ENCODE data around the gene ANO2.
"Not testable (repeated sequence)": the region's sequence is repeated elsewhere in the genome, so short reads cannot be mapped to it uniquely, and the experiment has no call there.

The ANO2 gene

DNA sequence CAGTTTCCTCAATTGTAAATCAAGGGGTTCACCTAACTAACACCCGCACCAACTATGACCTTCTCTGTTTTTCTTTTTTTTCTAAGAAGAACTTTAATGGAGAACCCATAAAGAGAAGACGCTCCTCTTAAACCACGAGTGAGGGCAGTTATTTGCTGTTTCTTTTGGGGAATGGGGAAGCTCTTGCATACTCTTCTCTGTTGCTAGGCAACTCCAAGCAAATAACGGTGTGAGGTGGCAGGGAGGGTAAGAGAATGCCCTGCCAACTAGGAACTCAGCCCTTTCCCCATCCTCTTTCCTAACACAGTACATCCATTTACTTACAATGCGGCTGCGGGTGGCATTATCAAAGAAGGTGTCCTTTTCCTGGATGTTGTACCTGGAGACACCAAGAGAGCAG is 114.9 kb downstream of the ANO2 start:
- DNase-seq (ENCODE audit: low read depth in 2 of 2, low spot score in 1 of 2): no peak

DNA sequence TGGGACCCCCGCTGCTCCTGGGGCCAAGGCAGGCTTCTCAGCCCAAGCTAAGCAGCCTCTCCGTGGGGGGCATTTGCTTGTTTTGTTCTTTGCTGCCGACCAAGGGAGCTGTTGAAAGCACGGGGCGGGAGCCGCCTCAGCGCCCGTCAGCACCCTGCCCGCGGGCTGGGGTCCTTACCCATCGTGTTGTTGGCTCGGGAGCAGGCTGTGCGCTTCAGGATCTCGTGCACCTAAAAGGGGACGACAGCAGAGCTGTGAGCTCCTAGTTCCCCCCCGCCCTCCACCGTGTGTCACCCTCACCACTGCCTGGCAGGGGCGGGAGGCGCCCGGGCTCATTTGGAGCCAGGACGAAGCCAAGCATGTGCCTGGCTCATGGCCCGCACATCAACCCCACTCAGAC is 117.5 kb downstream of the ANO2 start:
- no peak for DNase-seq (ENCODE audit: low read depth in 2 of 2, low spot score in 1 of 2)

DNA sequence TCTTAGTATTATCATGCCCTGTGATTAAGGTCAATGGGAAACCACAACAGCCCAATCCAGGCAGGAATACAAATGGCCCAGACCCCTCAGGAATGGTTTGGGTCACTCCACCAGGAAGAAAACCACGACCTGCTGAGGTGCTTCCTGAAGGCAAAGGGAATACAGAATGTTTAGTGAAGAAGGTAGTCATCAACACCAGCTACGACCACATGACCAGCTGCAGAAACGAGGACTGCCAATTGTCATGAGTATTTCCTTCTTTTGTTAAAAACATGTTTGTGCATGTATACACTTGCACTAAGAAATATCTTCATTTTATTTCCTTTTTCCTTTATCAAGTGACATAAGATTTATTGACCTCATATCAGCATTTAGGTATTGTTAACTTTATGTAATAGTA is 119.3 kb downstream of the ANO2 start:
- DNase-seq (ENCODE audit: low read depth in 2 of 2, low spot score in 1 of 2): not testable (repeated sequence)

DNA sequence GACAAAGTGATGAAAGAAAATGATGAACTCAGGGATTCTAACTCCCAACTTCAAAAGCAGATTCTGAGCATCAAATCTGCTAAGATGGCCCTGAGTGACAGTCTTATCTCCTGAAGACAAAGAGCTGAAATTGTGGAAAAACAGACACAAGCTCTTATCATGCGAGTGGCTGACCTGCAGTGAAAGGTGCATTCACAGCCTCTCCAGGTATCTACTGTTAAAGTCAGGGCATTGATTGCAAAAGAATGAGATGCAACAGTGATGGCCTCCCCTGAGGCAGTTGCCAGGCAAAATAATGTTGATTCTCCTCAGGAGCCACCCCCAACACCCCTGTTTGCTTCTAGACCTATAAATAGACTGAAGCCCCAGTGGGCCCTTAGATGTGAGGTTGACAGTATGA is 126.2 kb downstream of the ANO2 start:
- not testable (repeated sequence) for DNase-seq (ENCODE audit: low read depth in 2 of 2, low spot score in 1 of 2)

DNA sequence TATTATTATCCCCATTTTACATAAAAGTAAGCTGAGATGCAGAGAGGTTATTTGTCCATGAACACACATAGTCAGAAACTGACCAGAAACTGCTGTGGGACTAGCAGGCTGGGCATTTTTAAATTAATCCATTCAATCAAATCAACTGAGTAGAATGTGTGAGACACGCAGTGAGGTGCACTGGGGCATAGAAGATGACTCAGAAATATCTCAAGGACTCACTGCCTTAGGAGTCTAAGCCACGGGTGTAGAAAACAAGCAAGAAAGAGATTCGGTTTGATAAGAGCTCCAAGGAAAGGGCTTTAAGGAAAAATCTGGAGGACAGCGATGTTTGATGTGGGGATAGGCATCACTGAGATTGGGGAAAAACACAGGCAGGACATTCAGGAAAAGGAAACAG is 127.8 kb downstream of the ANO2 start:
- DNase-seq (ENCODE audit: low read depth in 2 of 2, low spot score in 1 of 2): no peak

DNA sequence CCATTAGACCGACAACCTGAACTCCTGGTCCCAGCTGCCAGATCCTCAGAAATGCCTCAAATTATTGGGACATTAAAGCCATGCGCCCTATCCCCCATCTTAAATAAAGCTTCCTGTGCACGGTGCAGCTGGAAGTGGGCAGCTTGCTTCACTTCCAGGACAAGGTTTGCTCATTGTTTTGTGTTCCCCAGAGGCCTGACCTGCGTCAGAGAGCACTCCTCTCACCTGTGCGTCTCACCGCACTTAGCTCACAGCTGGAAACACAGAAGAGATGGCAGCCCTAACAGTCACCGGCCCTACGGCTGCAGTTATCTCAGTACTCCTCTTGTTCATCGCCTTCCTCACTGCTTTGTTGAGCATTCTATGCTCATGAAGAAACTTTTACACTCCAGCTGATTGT is 135.5 kb downstream of the ANO2 start:
- DNase-seq (ENCODE audit: low read depth in 2 of 2, low spot score in 1 of 2): no peak

DNA sequence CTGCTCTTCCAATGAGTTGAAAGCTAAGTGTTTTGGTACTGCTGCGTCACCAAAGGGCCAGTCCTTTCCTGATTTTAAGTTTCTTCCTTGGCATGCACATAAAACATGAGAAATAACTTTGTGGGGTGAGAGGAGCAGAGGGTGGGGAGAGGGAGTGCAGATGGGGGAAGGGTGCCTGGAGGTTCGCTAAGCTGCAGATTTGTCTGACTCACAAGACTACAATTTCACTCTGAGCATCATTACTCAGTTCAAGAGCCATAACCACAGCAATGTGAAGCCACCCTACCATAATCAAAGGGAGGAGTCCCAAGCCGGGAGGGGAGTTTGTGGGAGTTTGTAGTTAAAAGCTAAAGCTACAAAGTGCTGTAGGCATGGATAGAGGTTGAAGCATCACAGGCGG is 136.1 kb downstream of the ANO2 start:
- no peak for DNase-seq (ENCODE audit: low read depth in 2 of 2, low spot score in 1 of 2)

DNA sequence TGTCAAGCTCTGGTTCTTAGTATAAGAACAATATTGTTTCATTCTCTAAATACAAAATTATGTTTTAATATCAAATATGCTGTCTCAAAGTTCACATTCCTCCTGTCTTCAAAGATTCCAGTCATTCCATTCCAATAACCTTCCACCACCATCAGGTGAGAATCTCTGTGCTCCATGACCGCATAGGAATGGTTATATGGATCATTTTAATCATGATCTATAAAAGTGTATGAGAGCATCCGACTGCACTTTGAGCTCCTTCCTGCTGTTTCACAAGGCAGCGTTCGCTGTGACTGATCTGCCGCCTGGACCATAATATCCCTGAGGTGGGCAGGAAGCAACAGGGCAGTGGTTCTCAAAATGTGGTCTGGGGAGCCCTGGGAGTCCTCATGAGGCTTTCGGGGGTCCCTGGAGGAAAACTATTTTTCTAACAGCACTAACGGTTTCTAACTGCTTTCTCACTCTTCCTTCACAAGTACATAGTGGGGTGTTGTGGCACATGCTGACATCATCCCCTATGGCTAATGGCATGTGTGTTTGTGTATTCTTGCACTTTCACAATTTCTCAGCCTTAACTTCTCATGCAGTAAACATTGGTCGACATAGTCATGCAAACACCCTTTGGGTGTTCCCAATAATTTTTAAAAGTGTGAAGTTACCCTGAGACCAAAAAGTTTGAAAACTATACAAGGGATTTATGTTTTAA is 137.4 kb downstream of the ANO2 start:
- no peak for DNase-seq (ENCODE audit: low read depth in 2 of 2, low spot score in 1 of 2)

DNA sequence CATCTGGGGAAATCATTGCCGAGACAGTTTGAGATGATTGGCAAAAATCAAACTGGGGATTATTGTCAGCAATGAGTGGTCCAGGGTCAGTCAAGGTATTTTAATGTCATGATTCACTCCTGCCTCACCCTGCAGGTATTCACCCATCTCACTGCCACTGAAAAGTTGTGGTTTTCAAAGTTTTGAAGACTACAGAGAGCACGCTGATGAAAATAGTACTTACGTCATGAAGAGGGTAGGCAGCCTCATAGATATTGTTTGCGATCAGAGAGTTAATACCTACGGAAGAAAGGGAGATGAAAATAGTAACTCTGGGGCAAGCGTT is 138.0 kb downstream of the ANO2 start:
- no peak for DNase-seq (ENCODE audit: low read depth in 2 of 2, low spot score in 1 of 2)

DNA sequence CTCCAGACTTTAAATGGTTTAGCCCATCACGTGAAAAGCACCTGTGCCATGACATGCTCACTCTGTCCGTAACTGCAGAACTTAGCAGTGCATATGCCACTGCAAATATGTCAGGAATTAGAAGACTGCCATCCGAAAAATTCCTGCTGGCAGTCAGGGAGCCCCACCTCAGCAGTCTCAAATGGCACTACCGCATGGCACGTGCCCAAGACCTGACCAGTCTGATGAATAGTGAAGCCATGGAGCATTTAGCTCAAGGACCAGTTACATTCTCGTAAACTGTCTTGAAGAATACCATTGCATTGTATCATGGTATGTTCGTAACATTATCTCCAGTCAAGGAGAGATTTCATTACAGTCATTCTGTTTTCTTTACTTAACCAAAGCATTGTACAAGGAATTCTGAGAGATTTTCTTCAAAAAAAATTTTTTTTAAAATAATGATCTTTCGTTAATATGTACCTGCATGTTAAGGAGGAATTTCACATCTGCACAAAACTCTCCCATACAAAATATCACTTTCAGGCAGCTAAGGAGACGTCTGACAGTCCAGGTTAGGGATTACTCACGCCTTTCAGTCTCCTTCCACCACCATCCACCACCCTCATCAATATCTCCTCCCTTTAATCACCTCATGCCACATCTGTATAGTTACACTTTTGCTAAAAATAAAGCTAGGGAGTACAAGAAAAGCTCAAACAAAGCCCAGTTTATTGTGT is 138.5 kb downstream of the ANO2 start:
- no peak for DNase-seq (ENCODE audit: low read depth in 2 of 2, low spot score in 1 of 2)

DNA sequence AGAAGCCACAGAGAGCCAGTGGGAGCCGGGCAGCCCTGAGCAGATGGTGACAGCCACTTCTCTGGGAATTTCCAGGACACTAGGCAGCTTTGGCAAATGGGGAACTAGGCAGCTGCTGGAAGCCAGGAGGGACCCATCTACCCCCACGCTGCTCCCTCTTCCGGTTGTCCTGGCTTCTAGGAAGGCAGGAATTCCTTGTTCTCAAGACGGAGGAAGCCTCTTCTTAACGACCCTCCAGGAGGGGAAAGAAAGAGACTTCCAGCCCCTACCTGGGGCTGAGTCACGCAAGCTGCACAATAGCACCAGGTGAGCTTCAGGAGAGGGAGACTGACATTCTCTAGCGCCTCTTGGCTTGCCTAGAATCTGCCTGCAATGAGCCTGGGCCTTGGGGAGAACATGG is 141.5 kb downstream of the ANO2 start:
- DNase-seq (ENCODE audit: low read depth in 2 of 2, low spot score in 1 of 2): no peak

DNA sequence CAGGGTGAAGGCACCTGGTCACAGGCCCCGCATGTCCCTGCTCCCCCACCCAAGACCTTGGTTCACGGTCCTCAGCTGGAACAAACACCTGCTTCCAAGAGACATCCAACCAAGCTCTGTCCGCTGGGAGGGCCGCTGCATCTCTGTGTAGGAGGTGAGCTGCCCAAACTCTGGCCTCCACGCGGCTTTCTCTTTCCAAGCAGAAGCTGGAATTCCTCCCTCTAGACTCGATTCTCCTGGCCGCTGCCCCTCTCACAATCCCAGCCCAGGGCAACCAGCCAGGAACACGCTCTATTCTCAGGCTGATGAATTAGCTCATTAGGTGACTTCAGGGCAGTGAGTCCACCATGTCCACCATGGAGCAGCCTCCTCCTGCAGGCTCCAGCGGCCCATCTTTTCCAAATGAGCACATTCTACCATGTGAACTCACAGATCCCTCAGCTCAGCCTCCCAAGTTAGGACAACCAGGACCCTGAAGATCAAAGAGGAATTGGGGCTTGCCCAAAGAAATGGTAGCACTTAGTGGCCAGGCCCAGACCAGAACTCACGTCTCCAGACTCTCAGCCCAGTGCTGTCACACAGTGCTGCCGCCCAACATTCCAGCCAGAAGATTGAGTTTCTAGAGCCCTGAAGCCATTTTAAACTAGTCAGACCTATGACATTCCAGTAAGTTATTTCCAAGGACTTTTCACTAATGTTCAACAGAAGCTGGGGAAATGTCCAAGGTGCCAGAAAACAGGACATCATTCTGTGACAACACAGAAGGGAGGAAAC is 146.6 kb downstream of the ANO2 start:
- no peak for DNase-seq (ENCODE audit: low read depth in 2 of 2, low spot score in 1 of 2)

DNA sequence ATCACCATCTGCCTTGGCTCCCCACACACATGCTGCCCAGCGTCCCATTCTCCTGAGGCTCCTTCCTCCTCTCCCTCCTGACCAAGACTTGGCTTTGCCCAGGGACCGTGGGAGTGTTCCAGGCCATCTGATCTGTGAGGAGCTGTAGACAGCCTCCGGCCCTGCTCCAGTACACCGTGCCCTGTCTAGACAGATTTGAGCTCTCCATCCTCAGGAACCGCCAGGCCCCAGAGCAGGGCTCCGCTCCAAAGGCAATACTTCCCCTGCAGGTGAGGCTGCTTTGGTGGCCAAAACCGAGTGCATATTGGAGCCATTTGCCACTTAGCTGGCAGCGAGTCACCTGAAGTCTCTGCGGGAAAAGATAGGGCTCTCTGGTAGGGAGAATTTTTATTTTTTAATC is 147.4 kb downstream of the ANO2 start:
- DNase-seq (ENCODE audit: low read depth in 2 of 2, low spot score in 1 of 2): no peak

DNA sequence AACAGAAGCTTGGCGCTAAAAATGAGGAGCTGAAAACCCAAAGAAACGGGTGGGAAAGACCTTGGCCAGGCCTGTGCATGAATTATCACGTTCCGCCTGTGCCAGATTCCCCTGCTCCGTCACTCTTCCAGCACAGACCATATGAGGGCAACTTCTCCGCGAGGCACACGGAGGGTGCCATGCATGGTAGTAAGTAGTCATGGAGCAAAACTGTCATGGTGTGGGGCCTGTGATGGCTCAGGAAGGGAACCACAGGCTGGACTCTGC is 148.2 kb downstream of the ANO2 start:
- DNase-seq (ENCODE audit: low read depth in 2 of 2, low spot score in 1 of 2): no peak

DNA sequence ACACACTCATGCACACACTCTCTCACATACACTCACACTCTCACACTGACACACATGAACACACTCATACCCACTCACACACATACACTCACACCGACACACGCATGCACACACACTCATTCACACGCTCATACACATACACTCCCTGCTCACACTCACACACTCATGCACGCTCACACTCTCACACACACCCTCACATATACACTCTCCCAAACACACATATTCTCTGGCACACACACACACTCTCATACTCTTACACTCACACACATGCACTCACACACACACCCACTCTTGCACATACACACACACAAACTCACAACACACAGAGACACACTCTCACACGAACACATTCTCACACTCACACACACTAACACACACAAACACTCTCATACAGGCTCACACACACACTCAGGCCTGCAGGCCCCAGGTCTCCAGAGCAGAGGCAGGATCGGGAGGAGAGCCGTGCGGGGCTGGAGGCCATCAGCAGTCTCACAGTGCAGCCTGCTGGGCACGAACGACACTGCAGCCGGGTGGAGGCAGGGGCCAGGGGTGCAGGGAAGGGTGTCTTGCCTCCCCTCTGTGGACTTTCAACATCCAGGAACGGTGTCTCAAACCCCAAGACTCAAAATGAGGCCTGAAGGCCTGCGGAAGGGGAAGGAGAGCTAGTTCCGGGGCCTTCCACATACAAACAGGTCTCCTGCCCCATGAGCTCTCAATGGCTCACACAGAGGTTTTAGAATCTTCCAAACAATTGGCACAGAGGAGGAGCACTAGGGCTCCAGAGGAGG is 148.7 kb downstream of the ANO2 start:
- DNase-seq (ENCODE audit: low read depth in 2 of 2, low spot score in 1 of 2): no peak

DNA sequence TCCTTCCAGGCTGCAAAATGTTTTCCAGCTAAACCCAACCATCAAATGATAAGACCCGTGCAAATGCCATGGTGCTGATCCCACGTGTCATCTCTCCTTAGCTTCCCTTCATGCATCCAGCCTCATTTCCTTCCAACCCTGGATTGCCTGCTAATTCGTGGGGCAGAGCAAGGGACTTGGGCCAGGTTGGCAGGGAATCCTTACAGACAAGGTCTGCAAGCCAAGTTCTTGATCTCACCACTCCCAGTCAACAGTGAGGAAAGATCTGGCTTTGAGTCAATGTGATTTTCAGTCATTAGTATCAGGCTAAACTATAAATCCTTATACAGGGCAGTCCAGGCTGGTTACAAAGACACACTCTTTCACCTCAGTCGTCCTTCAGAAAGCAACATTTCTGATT is 150.9 kb downstream of the ANO2 start:
- no peak for DNase-seq (ENCODE audit: low read depth in 2 of 2, low spot score in 1 of 2)

DNA sequence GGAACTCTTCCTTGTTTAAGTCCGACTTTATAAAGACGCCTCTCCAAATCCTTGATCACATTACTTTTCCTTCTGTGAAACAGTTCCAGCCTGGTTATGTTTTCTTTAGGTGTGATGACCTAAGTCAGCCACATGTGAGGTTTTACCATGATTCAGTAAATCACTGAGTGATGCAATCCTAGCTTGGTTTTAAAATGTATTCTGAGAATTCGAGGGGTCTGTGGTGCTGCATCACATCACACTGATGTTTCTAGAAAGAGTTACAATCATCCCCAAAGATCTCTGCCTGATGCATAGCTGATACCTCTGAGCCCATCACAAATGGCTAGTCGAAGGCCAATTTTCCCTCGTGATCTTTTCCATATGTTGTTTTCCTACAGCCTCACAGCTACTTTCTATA is 152.7 kb downstream of the ANO2 start:
- no peak for DNase-seq (ENCODE audit: low read depth in 2 of 2, low spot score in 1 of 2)

DNA sequence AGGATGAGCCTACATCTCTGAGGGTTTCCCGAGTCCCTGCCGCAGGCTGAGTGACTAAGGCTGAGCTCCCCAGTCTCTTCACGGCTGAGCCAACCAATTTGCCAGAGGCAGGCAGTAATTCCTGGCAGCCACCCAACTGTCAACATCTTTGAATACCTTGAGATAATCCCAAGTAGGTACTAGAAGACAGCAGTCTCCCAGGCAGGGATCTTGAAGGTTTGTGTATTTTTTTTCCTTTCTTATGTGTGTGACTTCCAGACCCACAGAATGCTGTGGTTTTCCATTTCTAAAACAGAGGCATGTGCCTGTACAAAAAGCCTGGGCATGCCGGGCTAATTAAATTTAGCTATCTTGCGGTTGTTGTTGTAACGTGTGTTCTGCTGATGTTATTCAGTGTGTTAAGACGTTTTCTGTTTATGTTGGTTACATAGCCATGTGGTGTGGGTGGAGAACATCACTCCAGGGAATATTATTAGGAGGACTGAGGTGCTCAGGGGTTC is 155.5 kb downstream of the ANO2 start:
- DNase-seq (ENCODE audit: low read depth in 2 of 2, low spot score in 1 of 2): no peak

DNA sequence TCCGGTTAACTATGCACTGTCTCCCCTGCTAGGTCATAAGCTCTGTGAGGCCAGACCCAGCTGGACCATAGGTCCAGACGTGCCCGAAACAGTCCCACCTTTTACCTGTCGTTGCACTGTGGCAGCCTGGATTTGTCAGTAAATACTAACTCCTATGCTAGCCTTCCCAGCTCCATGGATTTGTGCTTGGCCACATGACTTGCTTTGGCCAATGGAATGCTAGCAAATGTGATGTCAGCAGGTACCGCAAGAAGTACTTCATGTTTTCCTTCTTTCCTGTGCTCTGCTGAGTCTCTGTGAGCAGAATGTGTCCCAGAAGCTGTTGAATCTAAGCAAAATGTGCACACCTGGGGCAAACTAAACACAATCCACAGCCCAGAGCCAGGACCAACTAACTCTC is 157.2 kb downstream of the ANO2 start:
- no peak for DNase-seq (ENCODE audit: low read depth in 2 of 2, low spot score in 1 of 2)

DNA sequence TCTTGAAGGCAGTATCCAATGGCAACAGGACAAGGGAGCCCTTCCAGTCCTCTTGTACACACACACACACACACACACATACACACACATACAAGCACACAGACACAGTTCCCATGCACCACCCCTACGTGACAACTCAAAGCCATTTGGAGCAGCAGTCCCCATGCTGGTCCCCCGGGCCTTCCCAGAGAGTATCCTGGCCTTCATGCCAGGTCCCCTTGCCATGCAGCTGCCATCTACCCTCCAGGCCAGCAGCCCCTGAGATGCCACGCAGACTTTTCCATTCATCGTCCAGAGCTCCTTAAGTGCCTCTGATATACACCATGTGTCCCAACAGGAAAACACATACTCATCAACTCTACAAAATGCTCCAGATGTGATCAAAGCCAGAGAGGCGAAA is 159.5 kb downstream of the ANO2 start:
- no peak for DNase-seq (ENCODE audit: low read depth in 2 of 2, low spot score in 1 of 2)

DNA sequence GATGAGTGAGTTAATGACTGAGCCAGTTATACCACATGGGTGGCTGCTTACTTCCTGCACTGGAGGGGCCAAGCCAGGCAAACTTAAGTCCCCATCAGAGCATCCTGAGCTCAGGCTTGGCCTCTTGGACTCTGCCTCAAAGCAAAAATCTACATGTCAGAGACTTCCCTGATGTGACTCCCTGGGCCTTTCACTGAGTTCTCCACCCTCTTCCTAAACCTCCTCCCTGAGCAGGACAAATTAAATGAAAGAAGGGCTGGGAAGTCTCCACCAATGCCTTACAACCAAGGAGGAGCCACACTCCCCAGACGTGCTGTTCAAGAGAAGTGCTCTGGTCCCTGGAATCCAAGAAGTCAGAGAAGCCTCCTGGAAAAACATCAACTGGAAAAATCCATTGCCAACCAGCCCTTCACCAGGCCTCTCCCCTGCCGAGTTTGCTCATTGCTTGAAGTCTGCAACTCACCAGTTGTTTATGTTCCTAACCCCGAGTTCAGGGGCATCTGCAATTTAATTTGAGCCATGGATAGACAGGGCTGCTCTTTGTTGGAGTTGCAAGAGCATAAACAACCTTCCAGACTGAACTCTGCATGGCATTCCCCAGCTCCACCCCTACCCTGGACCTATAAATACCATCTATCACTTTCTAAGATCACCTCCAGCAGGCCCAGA is 160.5 kb downstream of the ANO2 start:
- DNase-seq (ENCODE audit: low read depth in 2 of 2, low spot score in 1 of 2): no peak

Measured in stimulated activated CD8-positive, alpha-beta memory T cell treated with anti-CD3 and anti-CD28 coated beads, Interleukin-4, amount 100 ng/mL, for 4 hours (primary cell).